Mesendoderm (in vitro differentiated cells): ENCODE data around the gene SREBF1.

Source experiments
- DNase-seq: peaks from one replicate; pipeline ENCODE4 v3.0.0; 2013
- H2AK5ac ChIP-seq: 2 replicates; pipeline ENCODE4 v1.6.1; 2013; ENCODE audit warnings: low read length, inconsistent platforms
- H2BK120ac ChIP-seq: 2 replicates; pipeline ENCODE4 v1.6.1; 2013; ENCODE audit warnings: low read depth, mild to moderate bottlenecking, low read length, moderate library complexity, mixed read lengths
- H2BK15ac ChIP-seq: replicated peaks from 2 replicates; pipeline ENCODE4 v1.6.1; 2013; ENCODE audit warnings: low read depth, mild to moderate bottlenecking, moderate library complexity
- H2BK5ac ChIP-seq: 2 replicates; pipeline ENCODE4 v1.6.1; 2013; ENCODE audit warnings: low read length, inconsistent platforms
- H3K18ac ChIP-seq: 2 replicates; pipeline ENCODE4 v1.6.1; 2013; ENCODE audit warnings: mild to moderate bottlenecking, low read length, mixed read lengths
- H3K23ac ChIP-seq: one replicate; pipeline ENCODE4 v1.6.1; 2013; ENCODE audit warnings: low read length
- H3K27ac ChIP-seq: 2 replicates; pipeline ENCODE4 v1.5.1; 2013; ENCODE audit warnings: low read depth, mild to moderate bottlenecking, inconsistent platforms, low read length, moderate library complexity
- H3K27me3 ChIP-seq: 2 replicates; pipeline ENCODE4 v1.6.1; 2013; ENCODE audit warnings: low read length, control low read depth, mild to moderate bottlenecking, inconsistent platforms; ENCODE audit not compliant: insufficient read depth, poor library complexity
- H3K36me3 ChIP-seq: 2 replicates; pipeline ENCODE4 v1.6.1; 2013; ENCODE audit warnings: low read length, inconsistent platforms; ENCODE audit not compliant: control insufficient read depth, insufficient read depth
- H3K4ac ChIP-seq: one replicate; pipeline ENCODE4 v1.6.1; 2013; ENCODE audit warnings: low read depth, mild to moderate bottlenecking, low read length, moderate library complexity
- H3K4me1 ChIP-seq: 2 replicates; pipeline ENCODE4 v1.6.1; 2013; ENCODE audit warnings: low read depth, low read length, inconsistent platforms; ENCODE audit not compliant: control insufficient read depth
- H3K4me2 ChIP-seq: 2 replicates; pipeline ENCODE4 v1.6.1; 2013; ENCODE audit warnings: low read length
- H3K4me3 ChIP-seq: 2 replicates; pipeline ENCODE4 v1.5.1; 2013; ENCODE audit warnings: mild to moderate bottlenecking, low read length
- H3K56ac ChIP-seq: one replicate; pipeline ENCODE4 v1.6.1; 2013; ENCODE audit warnings: low read length
- H3K79me1 ChIP-seq: 2 replicates; pipeline ENCODE4 v1.6.1; 2013; ENCODE audit warnings: low read length, inconsistent platforms
- H3K79me2 ChIP-seq: 2 replicates; pipeline ENCODE4 v1.6.1; 2013; ENCODE audit warnings: mild to moderate bottlenecking, low read length; ENCODE audit not compliant: control insufficient read depth, insufficient read depth
- H3K9ac ChIP-seq: 2 replicates; pipeline ENCODE4 v1.6.1; 2013; ENCODE audit warnings: low read length, inconsistent platforms
- H4K5ac ChIP-seq: one replicate; pipeline ENCODE4 v1.6.1; 2013; ENCODE audit warnings: low read length
- H4K8ac ChIP-seq: one replicate; pipeline ENCODE4 v1.6.1; 2013; ENCODE audit warnings: low read depth, mild to moderate bottlenecking, control low read depth, low read length, moderate library complexity
- WGBS: extraction: QIAGEN DNeasy Blood & Tissue Kit; methylation state at CpG from one replicate; pipeline ENCODE4 v1.1.7; 2013; ENCODE audit warnings: low lambda C conversion rate, missing lambda C conversion rate; ENCODE audit not compliant: insufficient coverage; ENCODE audit errors: extremely low coverage; 5-methylcytosine and 5-hydroxymethylcytosine counted together

Gene SREBF1

DNA sequence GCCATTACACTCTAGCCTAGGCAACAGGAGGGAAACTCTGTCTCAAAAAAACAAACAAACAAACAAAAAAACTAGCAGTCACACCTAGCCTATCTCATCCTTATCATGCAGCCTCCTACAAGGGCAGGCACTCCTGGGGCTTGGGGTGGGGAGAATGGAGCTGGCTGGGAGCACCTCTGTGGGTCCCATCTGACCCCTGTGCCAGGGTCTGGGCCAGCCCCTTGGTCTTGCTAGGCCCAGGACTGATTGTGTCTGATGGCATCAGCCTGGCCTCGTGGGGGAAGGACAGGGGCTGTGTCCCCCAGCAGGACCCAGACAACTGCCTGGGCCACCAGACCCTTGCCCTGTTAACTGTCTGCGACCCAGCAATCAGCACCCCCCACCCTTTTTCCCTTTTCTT, 49.8 kb downstream of the SREBF1 start:
- Histone ChIP-seq H2AK5ac (no peak overlapping the region), H3K4ac (no peak overlapping the region), H4K8ac (no peak overlapping the region), H3K4me1 (peaks cover 4% of the 10 kb centered on the region), H3K79me1 (no peaks in the 10 kb centered on the region), H2BK5ac (no peak overlapping the region), H2BK15ac (no peak overlapping the region), H3K4me2 (no peak overlapping the region), H3K18ac (no peak overlapping the region), H3K4me3 (no peak overlapping the region), H3K36me3 (no peaks in the 10 kb centered on the region), H3K56ac (peak overlapping the region; percentile 42), H3K79me2 (no peaks in the 10 kb centered on the region), H3K23ac (no peak overlapping the region), H4K5ac (no peak overlapping the region), H3K9ac (no peak overlapping the region), H2BK120ac (no peak overlapping the region), H3K27me3 (peaks cover 1% of the 10 kb centered on the region), H3K27ac (no peak overlapping the region)
- DNase-seq = peak; percentile 48
- WGBS = no CpG with 5 or more reads among the region's 2 CpGs

DNA sequence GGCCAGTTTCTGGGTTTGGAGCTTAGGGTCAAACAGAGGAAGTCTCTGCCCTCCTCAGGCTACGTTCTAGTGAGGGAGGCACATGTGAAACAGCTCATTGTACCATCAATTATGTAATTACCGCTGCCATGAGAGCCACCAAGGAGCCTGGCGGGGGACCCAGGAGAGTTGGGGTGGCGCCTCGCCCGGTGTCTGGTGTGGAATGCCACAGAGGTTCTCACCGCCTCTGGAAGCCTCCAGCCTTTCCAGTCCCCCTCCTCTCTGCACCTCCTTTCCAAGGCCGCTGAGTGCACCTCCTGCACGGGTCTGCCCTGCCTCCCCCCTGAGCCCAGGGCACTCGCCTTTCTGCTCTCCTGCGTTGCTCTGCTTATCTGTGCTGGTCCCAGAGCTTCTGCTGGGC, 51.4 kb downstream of the SREBF1 start:
- Histone ChIP-seq H4K5ac (no peak overlapping the region), H3K4ac (no peak overlapping the region), H2AK5ac (no peak overlapping the region), H2BK15ac (no peak overlapping the region), H2BK5ac (no peak overlapping the region), H2BK120ac (no peak overlapping the region), H3K56ac (no peak overlapping the region), H3K27ac (no peak overlapping the region), H4K8ac (no peak overlapping the region), H3K4me1 (peaks cover 8% of the 10 kb centered on the region), H3K4me2 (no peak overlapping the region), H3K27me3 (no peaks in the 10 kb centered on the region), H3K23ac (no peak overlapping the region), H3K79me1 (no peaks in the 10 kb centered on the region), H3K18ac (no peak overlapping the region), H3K4me3 (no peak overlapping the region), H3K36me3 (no peaks in the 10 kb centered on the region), H3K9ac (no peak overlapping the region), H3K79me2 (no peaks in the 10 kb centered on the region)
- WGBS = no CpG with 5 or more reads among the region's 11 CpGs
- DNase-seq = no peak

DNA sequence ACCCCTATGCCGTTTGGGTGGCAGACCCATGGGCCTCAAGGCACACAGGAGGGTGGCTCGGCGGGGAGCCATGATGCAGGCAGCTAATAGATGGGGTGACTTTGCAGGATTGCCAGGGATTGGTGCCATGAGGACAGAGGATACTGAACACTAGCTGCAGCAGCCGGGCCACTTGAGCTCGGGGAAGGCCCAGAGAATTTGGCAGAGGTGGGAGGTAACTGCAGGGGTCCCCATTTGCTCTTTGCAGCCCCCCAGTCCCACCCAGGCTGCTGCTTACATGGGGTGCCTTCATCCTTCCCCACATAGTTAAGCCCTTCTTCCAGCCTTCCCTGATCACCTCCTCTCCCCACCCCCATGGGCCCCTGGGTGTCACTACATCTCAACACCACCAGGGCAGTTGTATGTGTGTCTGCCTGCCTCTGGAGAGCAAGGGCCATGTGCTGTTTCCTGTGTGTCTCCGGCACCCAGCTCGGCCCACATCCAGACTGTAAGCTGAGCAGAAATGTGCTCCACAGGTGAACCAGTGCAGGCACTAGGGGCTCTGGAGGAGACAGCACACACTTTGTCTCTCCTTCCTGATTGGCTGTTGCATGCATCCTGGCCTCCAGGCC, 52.0 kb downstream of the SREBF1 start:
- Histone ChIP-seq H3K56ac (peak overlapping the region; percentile 18), H2BK120ac (no peak overlapping the region), H4K5ac (no peak overlapping the region), H3K9ac (peak overlapping the region; percentile 8), H2BK15ac (no peak overlapping the region), H3K4ac (no peak overlapping the region), H3K23ac (no peak overlapping the region), H3K36me3 (no peaks in the 10 kb centered on the region), H3K18ac (no peak overlapping the region), H3K27ac (no peak overlapping the region), H3K27me3 (no peaks in the 10 kb centered on the region), H3K79me1 (no peaks in the 10 kb centered on the region), H4K8ac (no peak overlapping the region), H3K79me2 (no peaks in the 10 kb centered on the region), H3K4me1 (peaks cover 8% of the 10 kb centered on the region), H2BK5ac (no peak overlapping the region), H3K4me3 (no peak overlapping the region), H2AK5ac (no peak overlapping the region), H3K4me2 (no peak overlapping the region)
- no CpG with 5 or more reads among the region's 7 CpGs for WGBS
- peak; percentile 63 for DNase-seq

DNA sequence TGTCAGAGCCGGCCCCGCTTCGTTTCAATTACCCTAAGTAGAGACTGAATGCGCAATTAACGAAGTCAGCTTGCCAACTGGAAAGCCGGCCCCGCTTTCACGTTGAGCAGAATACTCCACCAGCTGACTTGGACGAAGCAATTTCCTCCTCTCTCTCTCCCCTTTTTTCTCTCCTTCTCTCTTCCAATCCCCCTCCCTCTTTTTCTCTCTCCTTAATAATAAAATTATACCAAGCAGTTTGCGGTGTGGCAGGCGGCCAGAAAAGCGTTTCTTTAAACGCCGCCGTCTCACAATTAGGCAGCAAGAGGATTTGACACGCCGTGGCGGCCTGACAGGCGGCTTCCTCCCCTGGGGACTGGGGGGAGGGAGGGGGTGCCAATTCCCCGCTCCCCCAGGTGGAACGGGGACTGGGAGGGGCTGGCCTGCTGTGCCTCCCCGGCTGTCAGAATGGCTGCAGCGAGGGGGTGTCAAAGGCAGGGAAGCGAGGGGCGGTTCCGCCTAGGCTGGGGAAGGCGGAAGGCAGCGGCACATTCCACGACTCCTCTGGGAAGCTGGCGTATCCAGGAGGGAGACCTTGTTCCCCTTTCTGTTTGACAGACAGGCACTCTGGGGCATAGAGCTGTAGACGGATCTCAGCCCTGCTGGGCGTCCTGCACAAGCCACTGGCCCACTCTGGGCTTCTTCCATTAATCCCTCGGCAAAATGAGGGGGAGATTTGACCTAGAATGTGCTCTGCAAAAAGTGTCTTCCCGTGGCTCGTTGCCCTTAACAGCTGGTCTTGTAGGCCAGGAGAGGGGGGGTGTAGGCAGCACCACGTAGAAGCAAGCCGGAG, 52.7 kb downstream of the SREBF1 start:
- Histone ChIP-seq H3K56ac (peak overlapping the region; percentile 83), H2BK5ac (no peak overlapping the region), H3K36me3 (no peaks in the 10 kb centered on the region), H3K79me1 (no peaks in the 10 kb centered on the region), H3K4me2 (peak overlapping the region; percentile 89), H3K27me3 (no peaks in the 10 kb centered on the region), H3K4me1 (peaks cover 8% of the 10 kb centered on the region), H3K79me2 (no peaks in the 10 kb centered on the region), H3K23ac (no peak overlapping the region), H3K4me3 (no peak overlapping the region), H3K27ac (no peak overlapping the region), H4K5ac (no peak overlapping the region), H4K8ac (no peak overlapping the region), H3K18ac (peak overlapping the region; percentile 83), H2AK5ac (no peak overlapping the region), H3K9ac (peak overlapping the region; percentile 74), H2BK120ac (no peak overlapping the region), H3K4ac (peak overlapping the region; percentile 8), H2BK15ac (no peak overlapping the region)
- WGBS = no CpG with 5 or more reads among the region's 37 CpGs
- DNase-seq = peak; percentile 66

DNA sequence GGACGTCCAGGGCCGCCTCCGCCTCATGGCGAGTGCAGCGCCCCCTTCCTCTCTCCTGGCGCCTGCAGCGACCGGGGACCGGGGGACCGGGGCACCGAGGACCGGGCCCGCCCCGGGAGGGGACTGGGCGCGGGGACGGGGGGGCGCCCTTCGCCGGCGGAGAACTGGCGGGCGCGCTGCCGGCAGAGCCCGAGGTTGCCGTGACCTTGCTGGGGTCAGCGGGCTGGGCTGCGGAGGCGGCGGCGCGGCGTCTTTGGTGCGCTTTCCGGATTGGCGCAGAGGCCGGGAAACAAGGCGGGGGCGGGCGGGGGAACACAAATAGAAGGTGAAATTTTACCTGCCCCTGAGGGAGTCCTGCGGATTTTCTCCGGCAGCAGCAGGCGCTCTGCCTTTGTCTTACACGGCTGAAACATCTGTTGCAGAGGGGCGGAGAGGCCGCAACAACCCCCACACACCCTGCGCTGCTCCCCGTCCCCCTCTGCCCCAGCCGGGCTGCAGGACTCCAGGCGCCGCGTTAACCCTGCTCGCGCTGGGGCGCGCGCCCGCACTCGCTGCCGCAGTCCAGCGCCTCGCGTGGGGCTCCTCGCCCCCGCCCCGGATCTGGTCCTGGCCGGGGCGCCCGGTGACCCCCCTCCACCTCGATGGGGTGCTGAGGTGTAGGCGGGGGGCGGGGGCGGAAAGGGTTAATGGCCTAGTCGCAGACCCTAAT, 53.5 kb downstream of the SREBF1 start:
- Histone ChIP-seq H4K8ac (no peak overlapping the region), H3K18ac (peak overlapping the region; percentile 83), H3K56ac (peak overlapping the region; percentile 96), H2BK5ac (no peak overlapping the region), H3K27ac (peak overlapping the region; percentile 70), H3K79me2 (no peaks in the 10 kb centered on the region), H3K79me1 (no peaks in the 10 kb centered on the region), H3K36me3 (no peaks in the 10 kb centered on the region), H3K4me3 (peak overlapping the region; percentile 33), H2BK120ac (no peak overlapping the region), H3K23ac (no peak overlapping the region), H3K27me3 (no peaks in the 10 kb centered on the region), H3K4me1 (peaks cover 8% of the 10 kb centered on the region), H3K9ac (peak overlapping the region; percentile 79), H2BK15ac (no peak overlapping the region), H3K4me2 (peak overlapping the region; percentile 89), H3K4ac (peak overlapping the region; percentile 8), H2AK5ac (no peak overlapping the region), H4K5ac (no peak overlapping the region)
- DNase-seq = peak; percentile 80
- WGBS = no CpG with 5 or more reads among the region's 75 CpGs
